Dermis microvascular lymphatic vessel endothelial cell (primary cell): ENCODE results near the gene P4HA2. TPM values are rescaled to one million over a fixed set of nuclear protein-coding genes. Genes with fewer than 3 reads are reported as not detected.
A peak's percentile ranks its signal among the peaks of the same experiment; 100 is the strongest.

Experiments used
- DNase-seq, 2 donors: peaks; one replicate each; pipeline versions ENCODE4 v3.0.0 to v3.0.0-alpha.2; 2010; ENCODE audit warnings: low read depth in 2 of 2
- total RNA-seq: library from RNA; depleted of rRNA; stranded (reverse); fragments of >200 nt; gene quantifications from 2 replicates; pipeline ENCODE4 v1.2.1, GENCODE V29; 2014

P4HA2 gene
- total RNA-seq = 29.8 and 37.0 TPM in 2 replicates

GRCh38 chr5:132227485-132228240 lies at the start of gene P4HA2:
Gene P4HA2 (minus strand): TSS chr5:132227853. CDS start chr5:132218626, 9,227 bp downstream.
- DNase-seq = peak; percentile 15 to 80

DNA sequence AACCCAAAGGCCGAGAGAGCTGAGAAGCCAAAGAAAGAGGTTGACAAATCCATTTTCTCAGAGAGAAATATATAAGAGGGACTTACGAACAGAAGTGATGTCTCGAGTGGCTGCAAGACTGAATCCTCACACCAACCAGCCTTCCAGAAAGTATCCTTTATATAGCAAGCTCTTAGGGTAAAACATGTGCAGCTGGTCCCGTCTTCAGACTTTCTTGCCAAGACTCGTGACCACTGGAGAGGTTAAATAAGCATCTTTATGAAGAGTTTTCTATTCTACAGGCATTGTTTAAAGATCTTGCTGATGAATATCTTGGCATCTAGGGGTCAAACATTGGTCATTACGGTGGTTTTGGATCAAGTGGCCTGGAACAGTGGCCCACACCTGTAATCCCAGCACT lies 49.6 kb upstream of the P4HA2 start:
- no peak for DNase-seq

DNA sequence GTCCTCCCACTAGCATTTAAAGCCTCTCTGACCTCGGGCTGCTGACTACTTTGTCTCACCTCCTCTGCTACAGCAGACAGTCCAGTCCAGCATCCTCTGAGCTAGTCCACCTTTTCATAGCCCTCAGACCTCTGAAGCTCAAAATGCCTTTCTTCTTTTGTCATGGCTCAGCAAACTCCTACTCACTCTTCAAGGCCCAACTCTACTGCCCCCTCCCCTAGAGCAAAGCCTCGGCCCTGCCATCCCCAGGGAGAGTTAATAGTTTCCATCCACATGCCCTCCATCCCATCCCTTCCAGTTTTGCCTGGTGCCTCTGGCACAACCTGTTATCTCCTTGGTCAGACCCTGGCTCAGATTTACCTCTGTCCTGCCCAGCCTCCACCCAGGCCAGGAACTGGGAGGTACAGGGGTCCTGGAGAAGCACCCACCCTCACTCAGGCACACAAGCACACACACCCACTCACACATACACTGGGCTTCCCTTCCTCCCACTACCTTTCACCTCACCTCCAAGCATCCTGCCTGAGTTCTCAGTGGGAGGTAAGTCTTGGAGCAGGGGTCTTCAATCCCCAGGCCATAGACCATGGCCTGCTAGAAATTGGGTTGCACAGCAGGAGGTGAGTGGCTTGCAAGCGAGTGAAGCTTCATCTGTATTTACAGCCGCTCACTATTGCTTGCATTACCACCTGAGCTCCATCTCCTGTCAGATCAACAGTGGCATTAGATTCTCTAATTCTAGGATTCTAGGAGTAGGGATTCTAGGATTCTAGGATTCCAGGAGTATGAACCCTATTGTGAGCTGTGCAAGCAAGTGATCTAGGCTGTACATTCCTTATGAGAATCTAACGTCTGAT lies 47.9 kb upstream of the P4HA2 start:
- DNase-seq = no peak

DNA sequence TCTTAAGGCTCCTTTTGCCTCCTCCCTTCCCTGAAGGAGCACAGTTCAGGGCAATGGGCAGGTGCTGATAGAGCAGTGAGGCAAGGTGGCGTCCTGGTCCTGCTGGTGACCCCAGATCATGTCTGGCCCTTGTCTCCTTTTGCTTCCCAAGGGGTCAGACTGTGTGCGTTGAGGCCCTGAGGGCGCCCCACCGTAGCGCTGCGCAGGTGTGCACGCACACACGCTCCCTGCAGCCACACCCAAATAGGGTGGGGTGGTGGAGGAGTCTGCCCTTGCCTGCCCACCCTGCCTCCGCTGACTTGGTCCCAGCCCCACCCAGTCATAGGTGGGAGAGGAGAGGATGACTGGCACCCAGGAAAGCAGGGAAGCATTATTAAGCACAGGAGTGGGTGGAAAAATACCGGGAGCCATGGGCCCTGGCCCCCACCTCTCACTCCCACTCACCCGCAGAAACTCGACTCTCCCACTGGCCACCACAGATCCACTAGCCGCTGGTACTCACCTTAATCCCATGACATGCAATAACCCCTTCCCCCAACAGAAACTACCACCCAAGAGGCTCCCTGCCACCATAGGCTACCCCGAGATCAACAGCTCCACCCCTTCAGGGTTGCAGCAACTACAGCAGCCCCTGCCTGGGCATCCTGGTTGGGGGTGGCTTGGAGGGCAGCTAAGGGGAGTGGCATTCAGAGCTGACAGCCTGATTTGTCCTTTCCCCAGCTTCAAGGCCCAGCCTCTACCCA lies 46.6 kb upstream of the P4HA2 start:
- DNase-seq = no peak

GRCh38 chr5:132273631-132274030 lies 46.0 kb upstream of the P4HA2 start:
- no peak for DNase-seq

GRCh38 chr5:132272311-132273210 lies 44.9 kb upstream of the P4HA2 start:
- DNase-seq = peak in 1 of 2 donors; percentile 56

DNA sequence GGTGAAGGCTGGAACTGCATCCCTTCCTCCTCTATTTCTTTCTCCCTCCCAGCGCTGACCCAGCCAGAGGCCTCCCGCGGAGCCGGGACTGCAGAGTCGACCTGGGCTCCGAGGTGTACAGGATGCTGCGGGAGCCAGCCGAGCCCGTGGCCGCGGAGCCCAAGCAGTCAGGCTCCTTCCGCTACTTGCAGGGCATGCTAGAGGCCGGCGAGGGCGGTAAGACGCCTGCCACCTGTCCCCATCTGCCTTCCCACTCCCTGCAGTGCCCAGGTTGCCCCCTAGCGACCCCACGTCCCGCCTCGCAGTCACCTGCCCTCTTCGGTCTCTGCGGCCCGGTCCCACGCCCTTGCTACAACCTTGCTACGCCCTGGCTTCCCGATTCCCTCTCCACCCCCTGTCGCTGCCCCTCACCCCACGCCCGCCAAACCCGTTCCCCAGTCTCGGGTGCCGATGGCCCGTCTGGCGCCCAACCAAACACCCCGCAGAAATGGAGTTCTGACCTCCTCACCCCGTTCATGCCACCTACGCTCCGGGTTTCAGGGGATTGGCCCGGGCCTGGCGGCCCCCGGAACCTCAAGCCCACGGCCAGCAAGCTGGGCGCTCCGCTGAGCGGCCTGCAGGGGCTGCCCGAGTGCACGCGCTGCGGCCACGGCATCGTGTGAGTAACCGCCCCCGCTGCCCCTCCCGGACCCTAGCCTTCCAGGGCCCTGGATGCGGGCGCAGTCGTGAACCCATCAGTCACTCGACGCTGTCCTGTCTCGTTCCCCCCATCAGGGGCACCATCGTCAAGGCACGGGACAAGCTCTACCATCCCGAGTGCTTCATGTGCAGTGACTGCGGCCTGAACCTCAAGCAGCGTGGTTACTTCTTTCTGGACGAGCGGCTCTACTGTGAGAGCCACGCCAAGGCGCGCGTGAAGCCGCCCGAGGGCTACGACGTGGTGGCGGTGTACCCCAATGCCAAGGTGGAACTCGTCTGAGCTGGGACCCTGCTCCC lies 43.9 kb upstream of the P4HA2 start:
- DNase-seq = no peak

DNA sequence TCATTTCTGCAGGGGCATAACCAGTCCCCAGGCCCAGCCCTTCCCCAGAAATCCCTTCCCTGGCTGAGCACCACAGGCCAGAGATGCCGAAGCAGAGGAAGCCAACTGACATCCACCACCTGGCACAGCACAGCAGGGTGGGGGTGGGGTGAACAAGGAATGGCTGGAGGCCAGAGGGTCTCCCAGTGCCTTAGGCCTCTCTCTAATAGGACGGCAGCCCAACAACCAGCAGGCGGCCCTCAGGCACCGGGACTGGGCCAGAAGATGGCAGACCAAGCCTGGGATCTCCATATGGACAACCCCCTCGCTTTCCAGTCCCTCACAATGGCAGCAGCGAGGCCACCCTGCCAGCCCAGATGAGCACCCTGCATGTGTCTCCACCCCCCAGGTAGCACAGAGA lies 43.1 kb upstream of the P4HA2 start:
- no peak for DNase-seq

DNA sequence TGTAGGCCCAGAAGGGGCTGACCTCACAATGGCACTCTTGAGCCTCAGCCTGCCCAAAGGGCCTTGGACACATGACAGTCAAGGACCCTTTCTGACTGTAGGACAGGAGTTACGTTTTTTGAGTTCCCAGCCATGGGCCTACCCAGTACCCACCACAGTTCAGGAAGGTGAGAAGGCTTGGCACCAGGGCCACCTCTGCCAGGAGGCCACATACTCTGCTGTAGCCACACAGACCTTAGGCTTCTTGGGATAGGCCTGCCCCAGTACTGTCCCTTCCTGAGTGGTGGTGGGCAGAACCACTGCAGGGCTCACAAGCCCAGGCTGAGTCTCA lies 42.6 kb upstream of the P4HA2 start:
- DNase-seq = no peak

DNA sequence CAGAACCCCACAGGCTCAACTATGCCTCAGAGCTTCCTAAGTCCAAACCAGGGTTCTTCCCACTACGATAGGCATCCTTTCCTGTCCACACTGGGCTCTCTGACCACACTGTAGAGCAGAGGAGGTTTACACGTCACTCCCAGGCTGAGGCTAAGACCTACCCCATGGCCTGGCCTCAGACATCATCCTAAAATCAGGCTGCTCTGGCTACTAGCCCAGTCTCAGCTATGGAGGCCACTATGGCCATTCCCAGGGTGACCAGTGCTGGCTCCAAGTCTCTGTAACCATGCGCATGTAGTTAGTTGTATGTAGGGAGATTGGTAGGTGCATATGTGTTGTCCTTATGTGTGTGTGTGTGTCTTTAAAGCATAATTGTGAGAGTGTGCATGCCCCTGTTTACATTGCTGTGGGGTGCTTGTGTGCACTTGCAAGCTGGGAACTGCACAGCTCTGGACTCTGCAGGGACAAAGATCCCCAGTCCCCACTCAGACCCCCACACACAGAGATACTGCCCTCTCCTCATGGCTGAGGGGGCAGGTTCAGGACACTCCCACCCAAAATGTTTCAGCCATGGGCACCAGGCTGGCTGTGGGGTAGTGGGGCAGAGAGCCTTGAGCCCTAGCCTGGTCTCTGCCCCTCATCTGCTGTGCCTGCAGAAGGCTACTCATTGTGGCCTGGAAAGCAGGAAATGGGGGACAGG lies 42.1 kb upstream of the P4HA2 start:
- DNase-seq = no peak

GRCh38 chr5:132268769-132269551 lies 41.3 kb upstream of the P4HA2 start:
- no peak for DNase-seq

GRCh38 chr5:132267931-132268768 lies 40.5 kb upstream of the P4HA2 start:
- no peak for DNase-seq

GRCh38 chr5:132267166-132267739 lies 39.6 kb upstream of the P4HA2 start:
- DNase-seq = no peak

- DNase-seq = no peak
These were observed 39.1 kb upstream of the P4HA2 start for GRCh38 chr5:132266836-132267160.

GRCh38 chr5:132266031-132266835 lies 38.6 kb upstream of the P4HA2 start:
- DNase-seq = no peak

DNA sequence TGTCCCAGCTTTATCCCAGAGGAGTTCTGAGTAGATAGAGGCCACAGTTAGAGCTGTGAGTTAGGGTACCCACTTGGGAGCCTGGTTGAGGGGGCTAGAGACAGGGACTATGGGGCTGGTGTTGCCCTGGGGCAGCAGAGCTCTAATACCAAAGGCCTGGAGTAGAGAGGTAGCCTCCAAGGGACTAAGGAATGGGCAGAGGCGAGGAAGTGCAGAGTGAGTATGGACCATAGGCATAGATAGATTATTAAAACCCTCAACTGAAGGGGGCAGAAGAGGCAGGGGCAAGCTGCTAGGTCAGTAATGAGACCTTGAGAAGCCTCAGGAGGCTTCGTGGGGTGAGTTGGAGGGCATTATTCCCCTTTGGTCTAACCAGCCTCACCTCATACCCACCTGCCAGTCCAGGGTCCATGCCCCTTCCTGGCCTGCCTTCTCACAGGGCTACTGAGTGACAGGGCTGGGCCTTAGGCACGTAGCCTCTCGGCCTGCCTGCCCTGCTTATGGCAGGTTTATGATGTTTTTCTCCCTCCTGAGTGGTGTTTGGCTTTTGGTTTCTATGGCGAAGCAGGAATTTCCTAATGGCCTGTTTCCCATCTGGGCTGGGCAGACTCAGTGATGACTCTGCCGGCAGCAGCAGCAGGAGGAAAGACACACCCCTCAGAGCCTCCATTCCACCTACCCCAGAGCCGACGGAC lies 37.8 kb upstream of the P4HA2 start:
- DNase-seq = peak; percentile 97
